ENCODE measurements around the gene PRXL2B.

The PRXL2B gene, protein sequence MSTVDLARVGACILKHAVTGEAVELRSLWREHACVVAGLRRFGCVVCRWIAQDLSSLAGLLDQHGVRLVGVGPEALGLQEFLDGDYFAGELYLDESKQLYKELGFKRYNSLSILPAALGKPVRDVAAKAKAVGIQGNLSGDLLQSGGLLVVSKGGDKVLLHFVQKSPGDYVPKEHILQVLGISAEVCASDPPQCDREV

DNA sequence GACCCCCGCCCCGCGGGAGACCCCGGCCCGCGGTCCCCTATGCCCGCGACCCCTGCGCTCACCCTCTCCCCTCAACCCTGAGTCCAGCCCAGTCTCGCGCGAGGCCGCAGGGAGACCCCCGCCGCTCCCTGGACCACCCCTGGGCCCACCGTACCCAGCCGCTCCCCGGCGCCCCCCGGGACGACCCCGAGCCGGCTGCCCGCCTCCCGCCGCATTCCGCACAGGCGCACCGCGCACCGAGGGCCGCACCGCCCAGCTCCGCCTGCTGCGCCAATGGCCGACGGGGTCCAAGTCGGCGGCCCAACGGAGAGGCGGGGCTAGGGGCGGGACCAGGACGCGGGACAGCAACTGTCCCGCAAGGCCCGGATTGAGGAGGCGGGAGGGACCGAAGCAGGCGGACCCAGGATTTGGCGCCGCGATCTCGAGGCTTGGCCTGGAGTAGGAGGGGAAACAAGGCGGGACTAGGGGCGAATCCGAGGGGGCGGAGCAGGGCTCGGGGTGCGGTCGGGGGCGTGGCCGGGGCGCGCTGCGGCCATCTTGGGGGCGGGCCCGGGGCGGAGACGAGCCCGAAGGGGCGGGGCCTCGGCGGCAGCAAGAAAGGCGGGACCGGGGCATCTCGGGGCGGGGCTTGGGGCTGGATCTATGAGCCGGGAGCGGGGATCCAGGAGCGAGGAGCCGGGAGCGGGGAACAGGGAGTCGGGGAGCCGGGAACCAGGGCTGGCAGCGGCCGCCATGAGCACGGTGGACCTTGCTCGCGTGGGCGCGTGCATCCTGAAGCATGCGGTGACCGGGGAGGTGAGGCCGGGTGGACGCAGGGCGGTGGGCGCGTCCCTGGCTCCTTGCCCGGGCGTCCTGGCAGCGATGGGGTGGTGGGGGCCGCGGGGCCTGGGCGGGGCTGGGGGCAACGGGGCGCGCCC is at the start of gene PRXL2B:
Gene PRXL2B (plus strand): TSS at position 624 of the 917 bp plus-strand sequence. CDS start 109 bp downstream, at position 733.
- H3K27ac Mint-ChIP-seq: peak within 1 kb of the TSS; percentile 85
- H3K36me3 Mint-ChIP-seq (ENCODE audit: low read depth): no peaks in the 10 kb centered on the region
- H3K27me3 Mint-ChIP-seq: no peaks in the 10 kb centered on the region
- H3K9me3 Mint-ChIP-seq: no peaks in the 10 kb centered on the region
- peaks cover 41% of the 10 kb centered on the region for H3K4me1 Mint-ChIP-seq (ENCODE audit: low read depth)
- H3K4me3 Mint-ChIP-seq: peak within 1 kb of the TSS; percentile 87

DNA sequence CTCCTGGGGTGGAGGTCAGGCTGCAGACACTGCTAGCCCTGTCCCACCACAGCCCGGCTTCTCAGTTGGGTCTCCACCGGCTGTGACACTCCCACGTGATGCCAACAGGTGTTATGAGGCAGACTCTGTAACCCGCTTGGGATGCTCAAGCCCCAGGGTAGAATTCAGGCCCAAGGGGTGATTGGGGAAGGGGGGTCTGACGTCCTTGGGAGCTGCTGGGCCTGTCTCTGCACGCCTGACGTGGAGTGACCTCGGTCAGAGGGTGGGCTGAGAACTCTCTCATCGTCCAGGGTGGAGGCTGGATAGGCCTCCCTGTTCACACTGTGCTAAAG is 48.8 kb upstream of the PRXL2B start:
- no peaks in the 10 kb centered on the region for H3K4me1 Mint-ChIP-seq (ENCODE audit: low read depth)
- H3K4me3 Mint-ChIP-seq: no peak overlapping the region

GRCh38 chr1:2538376-2538775 is 48.2 kb upstream of the PRXL2B start:
- no peak overlapping the region for H3K27ac Mint-ChIP-seq
- H3K9me3 Mint-ChIP-seq: no peaks in the 10 kb centered on the region
- no peak overlapping the region for H3K4me3 Mint-ChIP-seq
- H3K27me3 Mint-ChIP-seq: peaks cover 7% of the 10 kb centered on the region
- H3K36me3 Mint-ChIP-seq (ENCODE audit: low read depth): no peaks in the 10 kb centered on the region
- H3K4me1 Mint-ChIP-seq (ENCODE audit: low read depth): no peaks in the 10 kb centered on the region

More for the DNA sequence above, 48.8 kb upstream of the PRXL2B start:
- H3K9me3 Mint-ChIP-seq: no peaks in the 10 kb centered on the region
- H3K27me3 Mint-ChIP-seq: peaks cover 7% of the 10 kb centered on the region
- H3K27ac Mint-ChIP-seq: no peak overlapping the region
- no peaks in the 10 kb centered on the region for H3K36me3 Mint-ChIP-seq (ENCODE audit: low read depth)

- Mint-ChIP-seq H3K27ac (no peak overlapping the region), H3K36me3 (ENCODE audit: low read depth) (no peaks in the 10 kb centered on the region), H3K4me1 (ENCODE audit: low read depth) (peaks cover under 1% of the 10 kb centered on the region), H3K4me3 (no peak overlapping the region), H3K27me3 (peaks cover 6% of the 10 kb centered on the region), H3K9me3 (no peaks in the 10 kb centered on the region)
These were observed 47.7 kb upstream of the PRXL2B start for GRCh38 chr1:2538872-2539271.

GRCh38 chr1:2539312-2539907 is 47.2 kb upstream of the PRXL2B start:
- peaks cover 4% of the 10 kb centered on the region for H3K27me3 Mint-ChIP-seq
- no peak overlapping the region for H3K27ac Mint-ChIP-seq
- H3K4me3 Mint-ChIP-seq: no peak overlapping the region
- H3K4me1 Mint-ChIP-seq (ENCODE audit: low read depth): peaks cover 5% of the 10 kb centered on the region
- H3K9me3 Mint-ChIP-seq: no peaks in the 10 kb centered on the region
- no peaks in the 10 kb centered on the region for H3K36me3 Mint-ChIP-seq (ENCODE audit: low read depth)

- Mint-ChIP-seq H3K4me3 (no peak overlapping the region), H3K36me3 (ENCODE audit: low read depth) (no peaks in the 10 kb centered on the region), H3K27ac (no peak overlapping the region), H3K9me3 (no peaks in the 10 kb centered on the region), H3K4me1 (ENCODE audit: low read depth) (peaks cover 5% of the 10 kb centered on the region), H3K27me3 (no peaks in the 10 kb centered on the region)
These were observed 45.6 kb upstream of the PRXL2B start for GRCh38 chr1:2540816-2541492.

GRCh38 chr1:2541619-2542245 is 44.8 kb upstream of the PRXL2B start:
- Mint-ChIP-seq H3K27me3 (no peaks in the 10 kb centered on the region), H3K27ac (no peak overlapping the region), H3K9me3 (no peaks in the 10 kb centered on the region), H3K4me3 (no peak overlapping the region), H3K4me1 (ENCODE audit: low read depth) (peaks cover 5% of the 10 kb centered on the region), H3K36me3 (ENCODE audit: low read depth) (no peaks in the 10 kb centered on the region)

DNA sequence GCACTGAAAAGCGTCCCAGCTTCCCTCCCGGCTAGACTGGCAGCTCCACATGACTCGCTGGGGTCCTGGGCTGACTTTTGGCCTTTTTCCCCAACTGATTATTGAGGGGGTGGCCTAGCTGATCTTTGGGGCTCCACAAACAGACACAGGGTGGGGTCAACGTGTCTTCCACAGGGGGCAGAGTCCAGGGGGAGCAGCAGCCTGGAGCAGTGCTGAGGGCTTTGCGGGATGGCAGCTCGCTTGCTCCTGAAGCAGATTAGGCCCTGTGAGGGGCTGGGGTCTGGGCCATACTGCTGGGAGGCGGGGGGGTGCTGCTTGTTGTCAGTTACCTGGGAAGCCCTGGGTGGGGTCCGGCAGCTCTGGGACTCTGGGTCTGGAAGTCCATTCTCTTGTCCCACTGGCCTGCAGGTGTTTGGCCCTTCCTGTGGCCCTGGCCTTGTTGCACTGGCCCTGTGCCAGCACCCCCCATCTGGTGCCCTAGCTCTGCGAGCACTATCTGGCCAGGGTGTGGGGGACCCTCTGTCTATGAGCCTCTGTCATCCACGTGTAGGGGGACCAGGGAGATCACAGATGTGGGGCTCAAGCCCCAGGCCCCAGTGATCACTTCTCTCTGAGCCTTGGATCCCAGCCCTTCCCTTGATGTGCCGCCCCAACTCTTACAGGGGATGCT is 44.2 kb upstream of the PRXL2B start:
- no peak overlapping the region for H3K4me3 Mint-ChIP-seq
- no peaks in the 10 kb centered on the region for H3K9me3 Mint-ChIP-seq
- H3K36me3 Mint-ChIP-seq (ENCODE audit: low read depth): no peaks in the 10 kb centered on the region
- H3K27me3 Mint-ChIP-seq: no peaks in the 10 kb centered on the region
- peaks cover 5% of the 10 kb centered on the region for H3K4me1 Mint-ChIP-seq (ENCODE audit: low read depth)
- no peak overlapping the region for H3K27ac Mint-ChIP-seq

- no peak overlapping the region for H3K4me3 Mint-ChIP-seq
- H3K27ac Mint-ChIP-seq: no peak overlapping the region
- H3K4me1 Mint-ChIP-seq (ENCODE audit: low read depth): peaks cover 15% of the 10 kb centered on the region
- no peaks in the 10 kb centered on the region for H3K27me3 Mint-ChIP-seq
- no peaks in the 10 kb centered on the region for H3K9me3 Mint-ChIP-seq
- H3K36me3 Mint-ChIP-seq (ENCODE audit: low read depth): no peaks in the 10 kb centered on the region
These were observed 43.0 kb upstream of the PRXL2B start for GRCh38 chr1:2543543-2544092.

DNA sequence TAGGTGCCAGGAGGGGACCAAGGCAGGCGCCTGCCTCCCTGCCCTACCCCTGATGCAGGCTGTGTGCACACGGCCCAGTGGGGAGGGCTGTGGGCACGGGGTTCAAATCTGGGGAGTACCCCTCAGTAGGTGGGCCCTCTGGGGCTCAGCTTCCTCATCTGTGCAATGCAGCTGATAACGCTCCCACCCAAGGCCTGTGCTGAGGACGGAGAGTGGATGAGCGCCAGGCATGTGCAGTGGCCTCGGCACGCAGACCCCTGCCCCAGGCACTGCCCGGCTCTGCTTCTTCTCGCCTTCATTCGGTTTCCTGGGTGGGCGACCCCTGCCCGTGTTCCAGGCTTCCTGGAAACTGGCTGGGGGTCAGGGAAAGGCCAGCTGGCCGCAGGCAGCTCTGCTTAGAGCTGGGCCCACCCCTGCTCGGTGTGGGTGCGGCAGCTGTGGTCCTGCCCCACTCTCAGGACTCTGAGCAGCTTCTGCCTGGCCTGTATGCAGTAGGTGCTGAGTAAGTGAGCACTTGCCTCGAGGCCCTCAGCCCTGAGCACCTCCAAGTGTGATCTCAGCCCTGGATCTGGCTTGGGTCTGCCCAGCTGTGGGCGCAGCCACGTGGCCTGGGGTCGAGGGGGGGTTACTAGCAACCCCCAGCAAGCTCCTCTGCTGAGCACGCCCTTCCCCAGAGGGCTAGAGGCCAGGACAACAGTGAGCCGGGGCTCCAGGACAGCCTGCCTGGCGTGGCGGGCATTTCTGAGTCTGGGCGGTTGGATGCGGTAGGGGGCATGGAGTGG is 42.3 kb upstream of the PRXL2B start:
- Mint-ChIP-seq H3K27me3 (no peaks in the 10 kb centered on the region), H3K27ac (no peak overlapping the region), H3K36me3 (ENCODE audit: low read depth) (no peaks in the 10 kb centered on the region), H3K4me3 (no peak overlapping the region), H3K9me3 (no peaks in the 10 kb centered on the region), H3K4me1 (ENCODE audit: low read depth) (peaks cover 21% of the 10 kb centered on the region)

DNA sequence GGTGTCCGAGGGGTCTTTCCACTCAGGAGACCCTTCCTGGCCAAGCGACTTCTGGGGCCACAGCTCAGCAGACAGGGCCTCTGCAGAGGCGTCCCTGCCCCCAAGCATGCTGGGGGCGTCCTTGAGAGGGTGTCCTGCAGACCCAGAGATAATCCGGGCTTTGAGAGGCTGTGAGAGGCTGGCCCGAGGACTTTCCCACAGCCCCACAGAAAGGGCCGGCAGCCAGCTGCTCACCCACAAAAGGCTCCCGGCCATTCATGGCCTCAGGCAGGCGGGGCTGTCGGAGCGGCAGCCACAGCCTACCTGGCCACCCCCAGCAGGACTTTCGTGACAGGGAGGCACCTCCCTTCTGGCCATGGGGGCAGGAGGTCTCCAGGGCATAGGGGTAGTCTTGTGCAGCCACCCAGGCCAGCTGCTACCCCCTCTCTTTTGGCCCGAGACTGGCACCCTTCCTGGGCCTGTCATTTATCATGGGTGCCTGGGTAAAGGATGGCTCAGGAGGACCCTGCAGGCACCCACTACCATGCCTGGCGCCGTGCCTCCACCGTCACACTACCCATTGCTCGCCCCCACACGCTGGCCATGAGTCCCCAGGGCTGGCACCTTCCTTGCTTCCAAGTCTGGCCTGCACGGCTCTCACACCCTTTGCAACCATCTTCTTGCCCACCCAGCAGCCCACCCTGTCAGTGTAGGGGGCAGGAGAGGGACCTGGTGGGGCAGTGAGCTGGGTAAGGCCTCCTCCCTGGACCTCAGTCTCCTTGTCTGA is 41.5 kb upstream of the PRXL2B start:
- Mint-ChIP-seq H3K36me3 (ENCODE audit: low read depth) (no peaks in the 10 kb centered on the region), H3K9me3 (no peaks in the 10 kb centered on the region), H3K4me3 (no peak overlapping the region), H3K4me1 (ENCODE audit: low read depth) (peaks cover 29% of the 10 kb centered on the region), H3K27ac (no peak overlapping the region), H3K27me3 (no peaks in the 10 kb centered on the region)

GRCh38 chr1:2545754-2546514 is 40.6 kb upstream of the PRXL2B start:
- Mint-ChIP-seq H3K9me3 (no peaks in the 10 kb centered on the region), H3K36me3 (ENCODE audit: low read depth) (no peaks in the 10 kb centered on the region), H3K27ac (peak overlapping the region; percentile 95), H3K4me1 (ENCODE audit: low read depth) (peaks cover 33% of the 10 kb centered on the region), H3K4me3 (peak overlapping the region; percentile 81), H3K27me3 (no peaks in the 10 kb centered on the region)
